Small intestine (tissue), 7 donors: Measurements from ENCODE around the gene SOD1. TPM values are rescaled to one million over a fixed set of nuclear protein-coding genes. Genes with fewer than 3 reads are reported as not detected.
"Not testable (repeated sequence)": the region's sequence is repeated elsewhere in the genome, so short reads cannot be mapped to it uniquely, and the experiment has no call there.

Experiments
- DNase-seq, 2 donors: peaks; one replicate each; pipeline versions ENCODE4 v3.0.0 to v3.0.0-alpha.2; 2013
- FAIRE-seq: peaks from 2 replicates; lab custom pipeline; 2012; peaks lifted over from hg19 to GRCh38; lab: Jason Lieb, UNC
- H3K27ac ChIP-seq, 3 donors: one replicate each; pipeline ENCODE4 v1.5.1; 2013; ENCODE audit warnings: low read length in 2 of 3, mild to moderate bottlenecking in 2 of 3, control low read depth in 1 of 3, inconsistent platforms in 1 of 3, low read depth in 1 of 3, moderate library complexity in 1 of 3
- H3K27me3 ChIP-seq, 3 donors: one replicate each; pipeline ENCODE4 v1.6.1; 2013; ENCODE audit warnings: low read length in 3 of 3, inconsistent platforms in 1 of 3; ENCODE audit not compliant: control insufficient read depth in 3 of 3, insufficient read depth in 3 of 3
- H3K36me3 ChIP-seq, 3 donors: one replicate each; pipeline ENCODE4 v1.6.1; 2013; ENCODE audit warnings: low read length in 3 of 3, inconsistent platforms in 1 of 3, low read depth in 1 of 3, mild to moderate bottlenecking in 1 of 3, moderate library complexity in 1 of 3; ENCODE audit not compliant: control insufficient read depth in 3 of 3, insufficient read depth in 2 of 3
- H3K4me1 ChIP-seq, 3 donors: one replicate each; pipeline ENCODE4 v1.6.1; 2013; ENCODE audit warnings: low read length in 2 of 3, inconsistent platforms in 1 of 3, low read depth in 1 of 3, mild to moderate bottlenecking in 1 of 3, moderate library complexity in 1 of 3; ENCODE audit not compliant: control insufficient read depth in 3 of 3, insufficient read depth in 2 of 3
- H3K4me3 ChIP-seq, 3 donors: one replicate each; pipeline ENCODE4 v1.5.1; 2013; ENCODE audit warnings: low read length in 3 of 3, control low read depth in 1 of 3, inconsistent platforms in 1 of 3, low read depth in 1 of 3, mild to moderate bottlenecking in 1 of 3, moderate library complexity in 1 of 3
- H3K9me3 ChIP-seq, 2 donors: one replicate each; pipeline ENCODE4 v1.6.1; 2013; ENCODE audit warnings: low read depth in 1 of 2, low read length in 1 of 2; ENCODE audit not compliant: control insufficient read depth in 2 of 2, insufficient read depth in 1 of 2
- WGBS, 3 donors: extraction: QIAGEN DNeasy Blood & Tissue Kit; methylation state at CpG; one replicate each; pipeline ENCODE4 v1.1.7; 2013; 5-methylcytosine and 5-hydroxymethylcytosine counted together
- polyA plus RNA-seq, 4 donors: library from polyadenylated mRNA; stranded (reverse) in 3 of 4; unstranded in 1 of 4; fragments of 200-250 nt in 3 of 4; fragments of 120-200 nt in 1 of 4; gene quantifications; one replicate each; pipeline versions ENCODE4 v1.2.1 to v1.2.3, GENCODE V29; 2013
- donor health status: healthy with polysubstance abuse.
- donor health status: control.
- donor health status: control.
- donor health status: Bipolar disorder and iron deficiency.
- donor health status: healthy.

SOD1 gene
- polyA plus RNA-seq, 4 donors: 163 to 1,515 (median 759) TPM

- DNase-seq: peak in 1 of 2 donors; percentile 91
- FAIRE-seq: no peak
- H3K4me3 ChIP-seq: no peak overlapping the region
These were observed 1.4 kb upstream of the SOD1 start for GRCh38 chr21:31658053-31658452.

GRCh38 chr21:31659286-31659535 lies 282 bp upstream of the SOD1 start:
- Histone ChIP-seq H3K27me3 (no peaks in the 10 kb centered on the region), H3K4me3 (peak overlapping the region in 2 of 3 donors; percentile 70 to 91), H3K27ac (peak overlapping the region in 1 of 3 donors; percentile 33), H3K36me3 (peaks cover 4 to 5% (median 4%) of the 10 kb centered on the region in 3 donors), H3K9me3 (no peaks in the 10 kb centered on the region), H3K4me1 (peaks cover 0 to 8% (median 8%) of the 10 kb centered on the region in 3 donors)
- FAIRE-seq: no peak
- WGBS, 3 donors: 0 to 1% (median 1%) methylated on average over 18 of the region's 18 CpGs
- no peak for DNase-seq

More at GRCh38 chr21:31658053-31658452, 1.4 kb upstream of the SOD1 start:
- no peaks in the 10 kb centered on the region for H3K9me3 ChIP-seq
- 11 to 56% (median 47%) methylated on average over 9 of the region's 9 CpGs for whole genome bisulfite sequencing, 3 donors
- no peaks in the 10 kb centered on the region for H3K27me3 ChIP-seq
- H3K36me3 ChIP-seq: peaks cover 0 to 4% (median 0%) of the 10 kb centered on the region in 3 donors
- peak overlapping the region in 2 of 3 donors; percentile 14 to 65 for H3K27ac ChIP-seq
- H3K4me1 ChIP-seq: peaks cover 0 to 8% (median 6%) of the 10 kb centered on the region in 3 donors

- H3K27me3 ChIP-seq: no peaks in the 10 kb centered on the region
- H3K4me3 ChIP-seq: peak overlapping the region; percentile 68 to 91 (median 86)
- H3K4me1 ChIP-seq: peaks cover 0 to 8% (median 8%) of the 10 kb centered on the region in 3 donors
- FAIRE-seq (no peak), DNase-seq (peak in 1 of 2 donors; percentile 35)
- H3K27ac ChIP-seq: peak overlapping the region in 2 of 3 donors; percentile 77 to 94
- 0 to 1% (median 0%) methylated on average over 12 of the region's 12 CpGs for WGBS, 3 donors
- no peaks in the 10 kb centered on the region for H3K9me3 ChIP-seq
- H3K36me3 ChIP-seq: peaks cover 4 to 7% (median 6%) of the 10 kb centered on the region in 3 donors
These were observed 719 bp downstream of the SOD1 start for GRCh38 chr21:31660259-31660565.

GRCh38 chr21:31660591-31660990 lies 1.1 kb downstream of the SOD1 start:
- FAIRE-seq (no peak), DNase-seq (no peak)
- 3 to 23% (median 10%) methylated on average over 8 of the region's 8 CpGs for WGBS, 3 donors
- Histone ChIP-seq H3K27ac (peak overlapping the region in 1 of 3 donors; percentile 94), H3K36me3 (peaks cover 7 to 10% (median 8%) of the 10 kb centered on the region in 3 donors), H3K4me1 (peaks cover 0 to 8% (median 8%) of the 10 kb centered on the region in 3 donors), H3K4me3 (peak overlapping the region; percentile 68 to 91 (median 86)), H3K27me3 (no peaks in the 10 kb centered on the region), H3K9me3 (no peaks in the 10 kb centered on the region)

GRCh38 chr21:31663584-31664249 lies 4.2 kb downstream of the SOD1 start:
- Histone ChIP-seq H3K4me1 (peaks cover 0 to 10% (median 2%) of the 10 kb centered on the region in 3 donors), H3K4me3 (no peak overlapping the region), H3K27ac (no peak overlapping the region), H3K36me3 (peaks cover 11 to 14% (median 13%) of the 10 kb centered on the region in 3 donors), H3K27me3 (no peaks in the 10 kb centered on the region), H3K9me3 (no peaks in the 10 kb centered on the region)
- WGBS, 3 donors: 84 to 89% (median 89%) methylated on average over 7 of the region's 7 CpGs
- FAIRE-seq: no peak
- DNase-seq: no peak

GRCh38 chr21:31665397-31665796 lies 5.9 kb downstream of the SOD1 start:
- peaks cover 0 to 7% (median 2%) of the 10 kb centered on the region in 3 donors for H3K4me1 ChIP-seq
- no peak overlapping the region for H3K27ac ChIP-seq
- H3K27me3 ChIP-seq: no peaks in the 10 kb centered on the region
- DNase-seq: no peak
- H3K36me3 ChIP-seq: peaks cover 13 to 15% (median 14%) of the 10 kb centered on the region in 3 donors
- FAIRE-seq: no peak
- H3K4me3 ChIP-seq: no peak overlapping the region
- 62 to 74% (median 73%) methylated on average over 8 of the region's 8 CpGs for WGBS, 3 donors
- H3K9me3 ChIP-seq: no peaks in the 10 kb centered on the region

- not testable (repeated sequence) for H3K9me3 ChIP-seq, H3K27me3 ChIP-seq, H3K27ac ChIP-seq, DNase-seq, H3K4me1 ChIP-seq, FAIRE-seq, H3K4me3 ChIP-seq
- 97 to 99% (median 99%) methylated on average over 3 to 4 of the region's 4 CpGs for WGBS, 3 donors
- H3K36me3 ChIP-seq: peaks cover 13 to 15% (median 14%) of the 10 kb centered on the region in 3 donors
These were observed 6.4 kb downstream of the SOD1 start for GRCh38 chr21:31665869-31666268.

- H3K27me3 ChIP-seq: no peaks in the 10 kb centered on the region
- peaks cover 0 to 7% (median 2%) of the 10 kb centered on the region in 3 donors for H3K4me1 ChIP-seq
- H3K36me3 ChIP-seq: peaks cover 13 to 19% (median 17%) of the 10 kb centered on the region in 3 donors
- H3K4me3 ChIP-seq: no peak overlapping the region
- no peak for FAIRE-seq
- H3K27ac ChIP-seq: no peak overlapping the region
- 61 to 72% (median 70%) methylated on average over 5 of the region's 5 CpGs for WGBS, 3 donors
- no peaks in the 10 kb centered on the region for H3K9me3 ChIP-seq
- DNase-seq: no peak
These were observed 7.0 kb downstream of the SOD1 start for GRCh38 chr21:31666445-31667010.
